Activated CD4-positive, alpha-beta T cell treated with anti-CD3 and anti-CD28 coated beads for 1 hour (primary cell): ENCODE results near the gene TIMP2.

ENCODE experiments used
- DNase-seq: peaks from one replicate; pipeline ENCODE4 v3.0.0-alpha.2; 2020

The TIMP2 gene

GRCh38 chr17:78862073-78863023 is 62.8 kb downstream of the TIMP2 start:
- no peak for DNase-seq

DNA sequence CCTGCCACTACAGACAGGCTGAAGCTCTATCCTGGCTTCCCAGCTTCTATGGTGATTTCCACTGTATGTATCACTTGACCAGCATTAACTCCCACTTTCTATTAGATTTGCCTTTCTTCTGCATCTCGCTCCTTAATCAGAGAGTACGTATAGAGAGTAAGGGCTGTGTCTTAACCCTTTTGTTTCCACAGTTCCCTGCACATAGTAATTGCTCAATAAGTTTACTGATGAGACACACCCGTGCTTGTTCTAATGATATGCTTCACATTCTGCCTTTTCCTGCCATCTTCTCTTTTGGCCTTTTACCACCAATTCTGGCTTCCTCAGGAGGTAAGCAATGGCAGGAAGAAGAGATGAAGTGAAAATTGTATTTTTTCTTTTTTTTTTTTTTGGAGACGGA is 64.0 kb downstream of the TIMP2 start:
- DNase-seq, result no peak

GRCh38 chr17:78859051-78859450 is 66.1 kb downstream of the TIMP2 start:
- DNase-seq, result no peak

- DNase-seq, result no peak
Measured at GRCh38 chr17:78857266-78857665, 67.9 kb downstream of the TIMP2 start.

DNA sequence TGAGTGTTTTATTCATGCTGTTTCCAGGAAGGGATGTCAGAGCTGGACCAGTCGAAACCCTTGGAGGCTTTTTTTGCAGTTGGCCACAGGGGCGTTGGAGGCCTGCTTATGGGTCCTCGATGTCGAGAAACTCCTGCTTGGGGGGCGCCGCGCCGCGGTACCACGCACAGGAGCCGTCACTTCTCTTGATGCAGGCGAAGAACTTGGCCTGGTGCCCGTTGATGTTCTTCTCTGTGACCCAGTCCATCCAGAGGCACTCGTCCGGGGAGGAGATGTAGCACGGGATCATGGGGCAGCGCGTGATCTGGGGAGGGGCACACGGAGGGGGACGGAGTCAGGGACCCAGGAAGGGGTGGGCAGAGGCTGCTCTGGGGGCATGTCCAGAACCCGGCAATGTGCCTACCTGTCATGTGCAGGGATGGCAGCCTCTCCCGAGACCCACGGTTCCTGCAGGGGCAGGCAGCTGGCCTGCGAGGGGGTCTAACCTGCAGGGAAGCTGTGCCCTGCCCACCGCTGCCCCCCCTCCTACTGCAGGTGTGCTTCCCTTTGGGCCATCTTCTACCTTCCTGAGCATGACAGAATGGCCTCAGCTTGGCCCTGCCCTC is 69.5 kb downstream of the TIMP2 start:
- no peak for DNase-seq

GRCh38 chr17:78854508-78854907 is 70.7 kb downstream of the TIMP2 start:
- DNase-seq, result no peak

- no peak for DNase-seq
Measured at GRCh38 chr17:78853926-78854394, 71.2 kb downstream of the TIMP2 start.

- DNase-seq, result no peak
Measured at GRCh38 chr17:78852709-78853121, 72.5 kb downstream of the TIMP2 start.

GRCh38 chr17:78849026-78849425 is 76.2 kb downstream of the TIMP2 start:
- no peak for DNase-seq

DNA sequence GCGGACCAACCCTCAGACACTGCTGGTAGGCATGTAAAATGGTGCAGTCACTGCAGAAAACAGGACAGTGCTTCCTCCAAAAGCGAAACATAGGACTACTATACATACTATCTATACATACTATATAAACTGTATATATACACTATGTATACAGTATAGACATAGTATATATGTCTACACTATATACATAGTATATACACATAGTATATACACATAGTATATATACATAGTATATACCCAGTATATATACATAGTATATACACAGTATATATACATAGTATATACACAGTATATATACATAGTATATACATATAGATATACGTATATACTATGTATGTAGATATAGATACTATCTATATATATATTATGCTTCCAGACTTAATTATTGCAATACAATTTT is 78.1 kb downstream of the TIMP2 start:
- DNase-seq, result no peak

DNA sequence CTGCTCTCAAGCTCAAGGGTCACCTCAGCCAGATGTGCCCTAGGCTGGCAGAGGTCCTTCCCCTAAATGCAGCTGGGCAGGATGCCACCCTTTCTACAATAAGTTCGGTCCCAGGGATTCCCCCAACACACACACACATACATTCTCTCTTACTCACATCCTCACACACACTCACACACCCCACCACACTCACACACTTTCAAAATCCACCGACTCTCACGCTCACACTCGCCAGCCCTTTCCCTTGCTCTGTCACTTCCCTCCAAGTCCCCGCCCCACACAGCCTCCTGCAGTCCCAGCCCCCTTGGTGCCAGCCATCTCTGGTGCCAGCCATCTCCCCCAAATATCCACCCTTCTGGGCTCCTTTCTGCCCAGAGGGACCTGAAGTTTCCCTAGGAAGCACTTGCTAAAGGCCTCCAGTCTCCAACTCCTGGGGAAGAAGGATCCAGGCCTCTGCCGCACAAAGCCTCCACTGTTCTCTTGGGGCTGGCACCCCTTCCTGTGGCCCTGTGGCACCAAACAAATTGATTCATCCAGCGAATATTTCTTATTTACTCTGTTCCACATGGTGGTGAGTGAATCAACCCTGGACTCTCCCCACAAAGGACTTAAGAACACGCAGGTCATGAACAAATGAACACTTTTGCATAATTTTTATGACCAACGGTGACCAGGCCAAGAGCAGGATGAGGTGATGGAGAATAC is 80.7 kb downstream of the TIMP2 start:
- no peak for DNase-seq

DNA sequence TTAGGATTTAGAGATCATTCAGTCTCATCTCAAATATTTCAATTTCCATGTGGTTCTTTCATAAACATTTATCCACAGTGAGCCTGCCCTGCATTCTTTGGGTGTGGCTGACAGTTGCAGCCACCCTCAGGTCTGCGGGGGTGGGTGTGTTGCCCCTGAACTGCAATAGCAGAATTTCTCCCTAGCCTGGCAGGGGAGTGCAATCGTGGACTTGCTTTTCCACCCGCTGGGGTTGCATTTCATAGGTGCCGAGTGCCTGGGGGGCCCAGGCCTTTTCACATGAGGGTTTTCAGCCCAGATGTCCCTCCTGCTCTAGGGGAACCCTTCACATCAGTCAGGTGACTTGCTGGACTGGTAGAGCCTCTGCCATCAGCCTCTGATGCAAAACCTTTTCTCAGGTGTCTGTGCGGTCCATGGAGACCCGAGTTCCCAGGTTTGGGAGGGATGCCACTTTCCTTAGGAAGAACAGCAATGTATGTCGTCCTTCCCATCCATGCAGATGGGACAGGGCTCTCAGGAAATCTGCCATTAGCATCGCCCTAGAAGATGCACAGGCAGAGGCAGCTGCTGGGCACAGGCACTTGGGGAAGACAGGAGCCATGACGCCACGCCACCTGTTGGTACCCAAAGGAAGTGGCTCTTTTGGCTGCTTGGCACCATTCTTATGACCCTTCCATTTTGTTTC is 82.2 kb downstream of the TIMP2 start:
- DNase-seq, result peak; percentile 44

DNA sequence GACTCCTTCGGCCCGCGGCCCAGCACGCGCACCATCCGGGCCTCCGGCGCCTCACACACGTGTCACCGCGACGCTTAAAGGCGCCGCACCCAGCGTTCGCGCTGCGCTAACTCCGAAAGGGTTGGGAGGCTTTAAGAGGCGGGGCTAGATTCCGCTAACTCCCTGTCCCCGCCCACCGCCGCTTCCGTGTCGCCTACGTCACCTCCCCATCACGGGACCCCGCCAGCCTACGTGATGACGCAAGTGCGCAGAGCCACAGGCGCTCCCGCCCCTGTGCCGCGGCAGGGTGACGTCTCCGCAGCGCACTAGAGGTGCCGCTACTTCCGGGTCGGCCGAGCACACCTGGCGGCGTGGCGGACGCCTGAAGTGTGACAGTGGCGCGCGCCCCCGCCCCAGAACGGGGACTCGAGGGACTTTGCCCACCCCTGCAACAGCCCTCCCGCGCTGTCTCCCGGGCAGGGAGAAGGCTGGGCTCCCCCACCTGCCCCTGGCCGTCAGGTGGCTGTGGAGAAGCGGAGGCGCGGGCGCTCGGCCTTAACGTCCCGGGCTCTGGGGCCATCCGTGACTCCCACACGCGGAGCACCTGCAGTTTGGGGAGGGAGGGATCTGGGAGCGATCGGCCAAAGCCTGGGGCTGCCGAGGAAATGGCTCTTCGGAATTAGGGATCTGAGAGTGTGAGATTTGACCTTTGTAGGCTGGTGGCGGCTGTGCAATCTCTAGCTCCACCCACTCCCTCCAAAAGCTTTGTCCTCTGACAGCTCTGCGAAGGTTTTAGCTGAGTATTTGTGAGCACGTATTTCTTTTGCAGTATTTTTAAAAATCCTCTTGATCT is 84.2 kb downstream of the TIMP2 start, which contains the start of gene USP36:
Gene USP36 (minus strand): TSS at position 35 of the 832 bp plus-strand sequence. CDS start 4,451 bp downstream, outside the sequence.
- peak; percentile 100 for DNase-seq

- no peak for DNase-seq
Measured at GRCh38 chr17:78840530-78840779, 84.7 kb downstream of the TIMP2 start.

DNA sequence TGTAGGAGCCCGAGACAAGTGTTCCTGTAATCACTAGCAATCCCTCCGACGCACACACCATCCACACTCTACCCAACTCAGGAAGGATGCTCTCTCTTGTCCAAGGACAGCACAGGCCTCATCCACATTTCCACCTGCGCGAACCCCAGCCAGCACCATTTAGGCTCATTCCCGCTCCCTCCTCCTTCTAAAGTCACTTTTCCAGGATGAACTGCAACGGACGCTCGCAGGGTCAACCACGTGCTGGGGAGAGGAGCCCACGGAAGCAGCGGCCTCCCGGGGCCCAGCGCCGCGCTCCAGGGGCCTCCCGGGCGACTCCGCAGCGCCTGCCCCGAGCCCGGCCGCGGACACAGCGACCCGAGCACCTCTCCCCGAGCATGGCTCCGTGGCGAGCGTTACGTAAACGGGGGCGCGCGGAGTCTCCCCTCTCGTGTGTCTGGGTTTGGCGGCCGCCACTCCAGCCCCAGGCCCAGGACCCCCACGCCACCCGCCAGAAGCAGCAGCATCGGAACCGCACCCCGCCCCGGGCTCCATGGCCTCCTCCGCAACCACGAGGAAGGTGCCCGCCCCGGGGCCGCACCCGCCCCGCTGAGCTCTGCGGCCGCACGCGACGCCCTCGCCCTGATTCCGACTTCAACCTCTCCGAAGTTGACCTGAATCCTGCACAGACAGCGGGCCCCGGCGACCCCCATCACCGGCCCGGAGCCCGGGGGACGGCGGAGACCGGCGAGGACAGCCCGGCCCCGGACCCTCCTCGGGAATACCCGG is 85.2 kb downstream of the TIMP2 start:
- DNase-seq, result peak; percentile 35

DNA sequence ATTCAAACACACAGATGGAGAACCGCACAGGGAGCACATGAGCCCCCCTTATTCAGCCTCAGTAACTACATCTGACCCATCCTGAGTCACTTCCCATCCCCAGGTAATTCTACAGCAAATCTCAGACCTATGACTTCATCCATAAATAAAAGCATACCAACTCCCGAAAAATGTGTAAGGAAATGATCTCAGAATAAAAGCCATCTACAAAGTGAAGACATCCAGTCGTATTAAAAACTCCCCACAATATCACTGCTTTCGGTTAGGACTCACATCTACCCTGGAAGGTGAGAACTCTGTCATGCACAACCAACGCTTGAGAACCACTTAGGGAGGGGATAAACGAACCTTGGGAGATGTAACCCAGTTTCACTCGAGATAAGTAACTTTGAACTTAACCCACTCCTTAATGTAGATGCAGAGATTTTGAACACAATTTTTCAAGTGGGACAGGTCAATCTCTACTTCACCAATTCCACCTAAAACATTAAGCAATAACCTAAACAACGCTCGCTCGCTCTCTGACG is 85.9 kb downstream of the TIMP2 start:
- no peak for DNase-seq

DNA sequence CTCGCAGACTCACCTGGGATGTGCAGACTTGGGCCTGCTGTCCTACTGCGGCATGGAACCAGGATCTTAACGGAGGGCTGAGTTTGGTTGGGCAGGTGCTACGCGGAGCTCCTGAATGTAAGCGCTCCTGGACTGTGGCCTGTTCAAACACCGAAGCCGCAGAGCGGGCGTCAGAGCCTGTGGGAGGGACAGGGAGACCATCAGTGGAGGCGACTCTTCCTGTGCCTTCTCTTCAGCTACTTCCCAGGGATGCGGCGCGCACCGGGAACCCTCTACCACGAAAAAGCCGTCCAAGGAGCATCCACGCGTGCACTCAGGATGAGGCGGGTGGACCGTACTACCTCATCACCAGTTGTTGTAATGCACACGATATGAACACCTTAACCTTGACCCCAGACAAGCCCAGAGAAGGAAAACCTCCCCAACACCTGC is 86.6 kb downstream of the TIMP2 start:
- DNase-seq, result no peak

DNA sequence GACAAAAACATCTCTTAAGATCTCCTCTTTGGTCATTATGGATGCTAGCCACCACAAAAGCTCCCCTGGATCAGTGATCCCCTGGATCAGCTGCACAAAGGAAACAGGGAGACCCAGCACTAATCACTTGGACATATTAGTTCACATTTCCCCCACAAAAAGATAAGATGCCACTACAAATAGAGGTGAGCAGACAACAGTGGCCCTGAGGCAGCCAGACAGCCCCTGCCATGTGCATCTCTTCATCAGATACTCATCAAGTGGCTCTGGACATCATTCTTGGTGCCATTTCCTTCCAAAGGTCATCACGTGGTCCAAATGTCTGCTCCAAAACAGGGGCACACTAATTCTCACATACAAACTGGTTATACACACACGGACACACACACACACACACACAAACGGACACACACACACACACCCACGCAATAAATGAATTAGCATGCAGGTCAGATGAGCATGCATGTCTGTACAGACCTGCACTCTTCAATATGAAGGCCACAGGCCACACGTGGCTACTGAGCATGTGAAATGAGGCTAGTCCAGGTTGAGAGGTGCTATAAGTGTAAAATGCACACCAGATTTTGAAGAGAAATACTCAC is 88.7 kb downstream of the TIMP2 start:
- DNase-seq, result no peak

- DNase-seq, result no peak
Measured at GRCh38 chr17:78834571-78834970, 90.6 kb downstream of the TIMP2 start.

DNA sequence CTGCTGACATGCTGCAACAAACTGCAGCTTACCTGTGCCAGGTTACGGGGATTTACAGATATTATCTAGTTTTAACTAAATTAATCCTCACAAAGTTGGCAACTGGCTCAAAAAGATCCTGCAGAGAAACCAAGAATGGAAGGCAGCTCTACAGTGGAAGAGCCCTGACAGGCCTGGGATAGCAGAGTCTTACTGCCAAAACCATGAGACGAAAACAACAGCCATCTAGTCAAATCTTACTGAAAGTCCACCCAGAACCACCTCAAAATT is 92.7 kb downstream of the TIMP2 start:
- DNase-seq, result no peak
